ENCODE results near the gene CPAMD8. TPM values are rescaled to one million over a fixed set of nuclear protein-coding genes. Genes with fewer than 3 reads are reported as not detected.

The CPAMD8 gene
- total RNA-seq, 2 donors from 2014 or later: 5.5 to 21.4 TPM

- Histone ChIP-seq H3K36me3 (no peaks in the 10 kb centered on the region), H3K27ac (no peak overlapping the region), H3K4me3 (no peak overlapping the region), H3K4me1 (no peaks in the 10 kb centered on the region), H3K9me3 (peaks cover 0 to 30% of the 10 kb centered on the region in 2 donors), H3K27me3 (no peaks in the 10 kb centered on the region)
- DNase-seq (ENCODE audit: low spot score): no peak
- TF ChIP-seq CTCF (IDR thresholded peaks at IDR 0.05): no peak
Measured at GRCh38 chr19:16931306-16931705, 95.3 kb downstream of the CPAMD8 start.

- Histone ChIP-seq H3K27ac (no peak overlapping the region), H3K4me1 (no peaks in the 10 kb centered on the region), H3K4me3 (no peak overlapping the region), H3K9me3 (peaks cover 0 to 29% of the 10 kb centered on the region in 2 donors), H3K36me3 (no peaks in the 10 kb centered on the region), H3K27me3 (no peaks in the 10 kb centered on the region)
- no peak for TF ChIP-seq CTCF (IDR thresholded peaks at IDR 0.05)
- DNase-seq (ENCODE audit: low spot score): no peak
Measured at GRCh38 chr19:16930753-16931152, 95.9 kb downstream of the CPAMD8 start.

- Histone ChIP-seq H3K9me3 (peaks cover 0 to 13% of the 10 kb centered on the region in 2 donors), H3K36me3 (no peaks in the 10 kb centered on the region), H3K4me3 (no peak overlapping the region), H3K4me1 (no peaks in the 10 kb centered on the region), H3K27me3 (no peaks in the 10 kb centered on the region), H3K27ac (no peak overlapping the region)
- TF ChIP-seq CTCF (IDR thresholded peaks at IDR 0.05): no peak
- DNase-seq (ENCODE audit: low spot score): no peak
Measured at GRCh38 chr19:16928916-16929315, 97.7 kb downstream of the CPAMD8 start.

GRCh38 chr19:16928351-16928750 lies 98.3 kb downstream of the CPAMD8 start:
- Histone ChIP-seq H3K4me3 (no peak overlapping the region), H3K4me1 (no peaks in the 10 kb centered on the region), H3K27me3 (no peaks in the 10 kb centered on the region), H3K9me3 (peaks cover 0 to 13% of the 10 kb centered on the region in 2 donors), H3K27ac (no peak overlapping the region), H3K36me3 (no peaks in the 10 kb centered on the region)
- no peak for DNase-seq (ENCODE audit: low spot score)
- TF ChIP-seq CTCF (IDR thresholded peaks at IDR 0.05): no peak

DNA sequence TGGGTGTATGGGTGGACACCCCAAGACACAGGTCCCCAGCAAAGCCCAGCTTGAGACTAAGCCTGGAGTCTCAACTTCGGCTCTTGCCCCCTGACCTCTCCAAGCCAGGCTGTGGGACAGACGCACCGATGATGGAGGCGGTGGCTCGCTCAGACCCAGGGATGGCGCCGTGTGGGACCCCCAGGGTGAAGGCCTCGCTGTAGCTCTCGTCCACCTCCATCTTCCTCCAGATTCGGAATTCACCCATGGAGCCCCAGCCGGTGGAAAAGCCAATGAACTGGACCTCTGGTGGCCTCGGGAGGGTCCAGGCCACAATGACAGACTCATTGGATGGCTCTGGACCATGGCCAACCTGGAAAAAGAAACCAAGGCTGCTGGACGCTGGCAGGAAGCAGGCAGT lies 98.7 kb downstream of the CPAMD8 start:
- no peak for DNase-seq (ENCODE audit: low spot score)
- Histone ChIP-seq H3K9me3 (peaks cover 0 to 11% of the 10 kb centered on the region in 2 donors), H3K4me3 (no peak overlapping the region), H3K36me3 (no peaks in the 10 kb centered on the region), H3K4me1 (no peaks in the 10 kb centered on the region), H3K27ac (no peak overlapping the region), H3K27me3 (no peaks in the 10 kb centered on the region)
- no peak for TF ChIP-seq CTCF (IDR thresholded peaks at IDR 0.05)

DNA sequence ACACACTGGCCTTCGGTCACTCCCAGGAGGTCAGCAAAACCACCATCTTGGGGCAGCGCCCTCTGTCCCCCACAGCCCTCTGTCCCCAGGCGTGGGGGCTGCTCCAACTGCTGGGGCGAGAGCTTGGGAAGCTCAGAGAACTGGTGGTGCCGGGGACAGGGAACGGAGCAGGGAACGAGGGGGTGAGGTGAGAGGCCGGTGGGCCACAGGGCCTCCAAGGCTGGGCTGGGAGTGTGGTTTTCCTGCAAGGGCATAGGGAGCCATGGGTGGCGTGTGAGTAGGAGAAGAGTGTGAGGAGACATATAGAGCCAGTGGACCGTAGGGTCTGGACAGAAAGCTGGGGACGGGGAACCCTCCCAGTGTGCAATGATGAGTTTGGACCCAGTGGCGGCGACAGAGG lies 103.7 kb downstream of the CPAMD8 start:
- Histone ChIP-seq H3K36me3 (no peaks in the 10 kb centered on the region), H3K27me3 (no peaks in the 10 kb centered on the region), H3K27ac (no peak overlapping the region), H3K9me3 (peaks cover 0 to 12% of the 10 kb centered on the region in 2 donors), H3K4me3 (no peak overlapping the region), H3K4me1 (no peaks in the 10 kb centered on the region)
- TF ChIP-seq CTCF (IDR thresholded peaks at IDR 0.05): no peak
- no peak for DNase-seq (ENCODE audit: low spot score)

Measured in right atrium auricular region (tissue), 2 donors.